ENCODE data around the gene NPLOC4. TPM values are rescaled to one million over a fixed set of nuclear protein-coding genes. Genes with fewer than 3 reads are reported as not detected.

NPLOC4 gene
- total RNA-seq, 1 donor from 2014 or later = 103 TPM

GRCh38 chr17:81664051-81664470 lies 27.1 kb upstream of the NPLOC4 start:
- no peak for DNase-seq (ENCODE audit: low read depth, low spot score)

- DNase-seq (ENCODE audit: low read depth, low spot score) = no peak
Observed at GRCh38 chr17:81662002-81662401, 25.1 kb upstream of the NPLOC4 start.

- no peak for DNase-seq (ENCODE audit: low read depth, low spot score)
Observed at GRCh38 chr17:81660441-81660840, 23.5 kb upstream of the NPLOC4 start.

- no peak for DNase-seq (ENCODE audit: low read depth, low spot score)
Observed at GRCh38 chr17:81659038-81659437, 22.1 kb upstream of the NPLOC4 start.

- no peak for DNase-seq (ENCODE audit: low read depth, low spot score)
Observed at GRCh38 chr17:81656835-81657234, 19.9 kb upstream of the NPLOC4 start.

- no peak for DNase-seq (ENCODE audit: low read depth, low spot score)
Observed at GRCh38 chr17:81656118-81656743, 19.3 kb upstream of the NPLOC4 start, which contains the start of gene PDE6G. Gene PDE6G (minus strand): TSS chr17:81656542. CDS start chr17:81653305, 3,237 bp downstream.

- no peak for DNase-seq (ENCODE audit: low read depth, low spot score)
Observed at GRCh38 chr17:81655378-81656117, 18.6 kb upstream of the NPLOC4 start.

GRCh38 chr17:81652906-81653771 lies 16.2 kb upstream of the NPLOC4 start:
- no peak for DNase-seq (ENCODE audit: low read depth, low spot score)

- DNase-seq (ENCODE audit: low read depth, low spot score) = no peak
Observed at GRCh38 chr17:81651692-81652091, 14.8 kb upstream of the NPLOC4 start.

- DNase-seq (ENCODE audit: low read depth, low spot score) = no peak
Observed at GRCh38 chr17:81650951-81651350, 14.0 kb upstream of the NPLOC4 start.

GRCh38 chr17:81648707-81649085 lies 11.8 kb upstream of the NPLOC4 start:
- DNase-seq (ENCODE audit: low read depth, low spot score) = no peak

- no peak for DNase-seq (ENCODE audit: low read depth, low spot score)
Observed at GRCh38 chr17:81648013-81648706, 11.2 kb upstream of the NPLOC4 start.

GRCh38 chr17:81647640-81648012 lies 10.7 kb upstream of the NPLOC4 start:
- no peak for DNase-seq (ENCODE audit: low read depth, low spot score)

GRCh38 chr17:81646869-81647600 lies 10.1 kb upstream of the NPLOC4 start:
- no peak for DNase-seq (ENCODE audit: low read depth, low spot score)

- no peak for DNase-seq (ENCODE audit: low read depth, low spot score)
Observed at GRCh38 chr17:81644976-81645952, 8.4 kb upstream of the NPLOC4 start.

- no peak for DNase-seq (ENCODE audit: low read depth, low spot score)
Observed at GRCh38 chr17:81644496-81644895, 7.6 kb upstream of the NPLOC4 start.

- no peak for DNase-seq (ENCODE audit: low read depth, low spot score)
Observed at GRCh38 chr17:81641825-81642489, 5.0 kb upstream of the NPLOC4 start.

GRCh38 chr17:81640011-81640410 lies 3.1 kb upstream of the NPLOC4 start:
- no peak for DNase-seq (ENCODE audit: low read depth, low spot score)

- no peak for DNase-seq (ENCODE audit: low read depth, low spot score)
Observed at GRCh38 chr17:81638683-81639082, 1.8 kb upstream of the NPLOC4 start.
